ENCODE results near the gene TRAM2. TPM values are rescaled to one million over a fixed set of nuclear protein-coding genes. Genes with fewer than 3 reads are reported as not detected.

The TRAM2 gene
- total RNA-seq, 1 experiment from 2014 or later, result 21.3 TPM

GRCh38 chr6:52532457-52532856 is 44.4 kb downstream of the TRAM2 start (continued):
- TF ChIP-seq TCF7L2 (IDR thresholded peaks at IDR 0.05; ENCODE audit: borderline replicate concordance, extremely low read depth, insufficient read depth, insufficient read length) (no peak), CTCF (IDR thresholded peaks at IDR 0.05 in 2 of 3, conservative IDR thresholded peaks at IDR 0.05 in 1 of 3; ENCODE audit: borderline replicate concordance in 1 of 3, insufficient read depth in 1 of 3, low read depth in 2 of 3, low read length in 2 of 3) (no peak)

- no peaks in the 10 kb centered on the region for H3K9me2 ChIP-seq (ENCODE audit: insufficient read depth)
- no peak overlapping the region for H3K4me3 ChIP-seq (replicated peaks in 1 of 2; ENCODE audit: low read depth in 1 of 2, low read length in 2 of 2)
- no peak overlapping the region for H2AFZ ChIP-seq (ENCODE audit: low read depth, low read length, poor library complexity, severe bottlenecking)
- CTCF ChIA-PET, result no interaction called here
- peaks cover 0 to 7% of the 10 kb centered on the region in 2 experiments; a peak in 1 of 4 replicates for H3K4me1 ChIP-seq (ENCODE audit: control insufficient read depth in 1 of 2, insufficient read depth in 2 of 2, low read length in 2 of 2)
- no peaks in the 10 kb centered on the region for H3K79me2 ChIP-seq (ENCODE audit: insufficient read depth, low read length)
- no peaks in the 10 kb centered on the region for H3K36me3 ChIP-seq (ENCODE audit: control insufficient read depth in 1 of 2, insufficient read depth in 2 of 2, low read length in 2 of 2)
- POLR2A ChIA-PET, result no interaction called here
- no peak overlapping the region for H3K4me2 ChIP-seq (ENCODE audit: low read length)
- intact Hi-C loops (cut with micrococcal nuclease), result no loop called here
- TSS peak; percentile 20 for BruUV-seq (replicated peaks)
- no peak for TF ChIP-seq ZBTB33 (IDR thresholded peaks at IDR 0.05; ENCODE audit: extremely low read depth, insufficient replicate concordance, low read length)
- no peak for TF ChIP-seq ZFX (IDR thresholded peaks at IDR 0.05)
- no peak for TF ChIP-seq POLR2AphosphoS5 (IDR thresholded peaks at IDR 0.05; ENCODE audit: low read depth, low read length)
- TF ChIP-seq YY1 (IDR thresholded peaks at IDR 0.05; ENCODE audit: extremely low read depth, insufficient replicate concordance, low read depth, low read length), result no peak
- no peak for TF ChIP-seq EZH2 (IDR thresholded peaks at IDR 0.05)
- TF ChIP-seq RAD21 (IDR thresholded peaks at IDR 0.05; ENCODE audit: low read depth), result no peak
- no peak for TF ChIP-seq POLR2A (IDR thresholded peaks at IDR 0.05; ENCODE audit: borderline replicate concordance, extremely low read depth, insufficient read depth, insufficient read length)
- TF ChIP-seq CTCF (IDR thresholded peaks at IDR 0.05 in 2 of 3, conservative IDR thresholded peaks at IDR 0.05 in 1 of 3; ENCODE audit: borderline replicate concordance in 1 of 3, insufficient read depth in 1 of 3, low read depth in 2 of 3, low read length in 2 of 3), result no peak
- TF ChIP-seq REST (IDR thresholded peaks at IDR 0.05; ENCODE audit: low read depth), result no peak
- TF ChIP-seq EGR1 (IDR thresholded peaks at IDR 0.05; ENCODE audit: low read depth), result no peak
- no peak for TF ChIP-seq ZNF274 (IDR thresholded peaks at IDR 0.05; ENCODE audit: low read depth, low read length)
- ATAC-seq (no peak), DNase-seq (ENCODE audit: low read depth, low spot score) (no peak)
- H3K9ac ChIP-seq (ENCODE audit: low read length), result no peak overlapping the region
- H3K9me3 ChIP-seq (ENCODE audit: control insufficient read depth in 1 of 2, insufficient read depth in 1 of 2, low read depth in 1 of 2, low read length in 2 of 2), result no peaks in the 10 kb centered on the region
- no peaks in the 10 kb centered on the region for H4K20me1 ChIP-seq (ENCODE audit: insufficient read depth)
- RAD21 ChIA-PET (ENCODE audit: low non-redundant PET in 1 of 2, low total read pairs in 2 of 2, uncharacterized antibody in 2 of 2, unreplicated experiment in 2 of 2), result no interaction called here
- H3K27ac ChIP-seq (ENCODE audit: low read depth, low read length), result no peak overlapping the region
- H3K27me3 ChIP-seq (ENCODE audit: insufficient read depth, low read length), result no peaks in the 10 kb centered on the region
Measured at GRCh38 chr6:52531834-52532233, 45.0 kb downstream of the TRAM2 start.
